Fibroblast of pulmonary artery (primary cell): ENCODE data around the gene SPACA4.
A peak's percentile ranks its signal among the peaks of the same experiment; 100 is the strongest.

Source experiments
- DNase-seq: peaks from one replicate; pipeline ENCODE4 v3.0.0-alpha.2; 2010; ENCODE audit warnings: low read depth
- H3K4me3 ChIP-seq: replicated peaks from 2 replicates; pipeline ENCODE4 v1.5.1; 2011; ENCODE audit warnings: low read depth, mild to moderate bottlenecking, control low read depth, low read length, moderate library complexity
- CTCF ChIP-seq: IDR thresholded peaks from 2 replicates; pipeline ENCODE4 v1.5.1; 2011; ENCODE audit warnings: mild to moderate bottlenecking, control low read depth, low read length, inconsistent platforms; ENCODE audit errors: missing control alignments

SPACA4 gene

GRCh38 chr19:48614436-48615230, 8.1 kb downstream of the SPACA4 start, which contains the start of gene FAM83E:
TSS of gene FAM83E (minus strand) at chr19:48615076. CDS start at chr19:48613372, 1,704 bp downstream.
- TF ChIP-seq CTCF, result no peak
- H3K4me3 ChIP-seq, result no peak within 1 kb of the TSS
- DNase-seq, result no peak

GRCh38 chr19:48615231-48616040, 8.9 kb downstream of the SPACA4 start:
- no peak overlapping the region for H3K4me3 ChIP-seq
- DNase-seq, result no peak
- no peak for TF ChIP-seq CTCF

GRCh38 chr19:48616041-48616436, 9.5 kb downstream of the SPACA4 start:
- no peak for TF ChIP-seq CTCF
- H3K4me3 ChIP-seq, result no peak overlapping the region
- no peak for DNase-seq

GRCh38 chr19:48616491-48617056, 10.0 kb downstream of the SPACA4 start:
- no peak for TF ChIP-seq CTCF
- H3K4me3 ChIP-seq, result peak overlapping the region; percentile 100
- no peak for DNase-seq

- no peak for DNase-seq
- TF ChIP-seq CTCF, result peak; percentile 20
- peak overlapping the region; percentile 100 for H3K4me3 ChIP-seq
Measured at GRCh38 chr19:48617146-48617937, 10.8 kb downstream of the SPACA4 start.

GRCh38 chr19:48618278-48618915, 11.9 kb downstream of the SPACA4 start:
- H3K4me3 ChIP-seq, result peak overlapping the region; percentile 100
- no peak for DNase-seq
- TF ChIP-seq CTCF, result no peak
